ENCODE results near the gene CYP26C1. TPM values are rescaled to one million over a fixed set of nuclear protein-coding genes. Genes with fewer than 3 reads are reported as not detected.

The CYP26C1 gene
- total RNA-seq, 4 donors from 2014 or later = under 0.01 to 0.39 (median under 0.01) TPM; not detected in 1

GRCh38 chr10:93073539-93074146 lies 13.0 kb downstream of the CYP26C1 start, which contains the start of gene CYP26A1:
Gene CYP26A1, plus strand, starts transcription at chr10:93073893. Its CDS starts 42 bp downstream, at chr10:93073935.
- Histone ChIP-seq H3K27me3 (peaks cover 10 to 87% (median 39%) of the 10 kb centered on the region in 4 donors), H3K4me3 (peak within 1 kb of the TSS; percentile 40 to 52 (median 46)), H3K27ac (replicated peaks in 1 of 4) (no peak within 1 kb of the TSS), H3K9me3 (no peaks in the 10 kb centered on the region), H3K4me1 (peaks cover 35 to 49% (median 46%) of the 10 kb centered on the region in 4 donors), H3K36me3 (no peaks in the 10 kb centered on the region)
- intact Hi-C loops (cut with DNase I) = no loop called here
- 1% methylated on average over 50 of the region's 52 CpGs for WGBS
- DNase-seq (ENCODE audit: extremely low spot score) = peak; percentile 55
- TF ChIP-seq POLR2AphosphoS5 (IDR thresholded peaks at IDR 0.05) (no peak), POLR2A (IDR thresholded peaks at IDR 0.05; ENCODE audit: low read depth) (no peak), CTCF (IDR thresholded peaks at IDR 0.05) (no peak)

GRCh38 chr10:93074147-93074596 lies 13.6 kb downstream of the CYP26C1 start:
- Histone ChIP-seq H3K9me3 (no peaks in the 10 kb centered on the region), H3K36me3 (no peaks in the 10 kb centered on the region), H3K4me3 (peak overlapping the region; percentile 40 to 52 (median 46)), H3K27ac (replicated peaks in 1 of 4) (no peak overlapping the region), H3K27me3 (peaks cover 10 to 87% (median 36%) of the 10 kb centered on the region in 4 donors), H3K4me1 (peaks cover 35 to 45% (median 42%) of the 10 kb centered on the region in 4 donors)
- 2% methylated on average over 36 of the region's 40 CpGs for WGBS
- TF ChIP-seq POLR2A (IDR thresholded peaks at IDR 0.05; ENCODE audit: low read depth) = no peak
- no peak for TF ChIP-seq POLR2AphosphoS5 (IDR thresholded peaks at IDR 0.05)
- no peak for TF ChIP-seq CTCF (IDR thresholded peaks at IDR 0.05)
- no peak for TF ChIP-seq EP300 (IDR thresholded peaks at IDR 0.05)
- intact Hi-C loops (cut with DNase I) = no loop called here
- DNase-seq (ENCODE audit: extremely low spot score) = peak; percentile 82

- TF ChIP-seq CTCF (IDR thresholded peaks at IDR 0.05) = no peak
- no peak for TF ChIP-seq POLR2A (IDR thresholded peaks at IDR 0.05; ENCODE audit: low read depth)
- no peak for TF ChIP-seq POLR2AphosphoS5 (IDR thresholded peaks at IDR 0.05)
- no peak for TF ChIP-seq EP300 (IDR thresholded peaks at IDR 0.05)
- WGBS = 3% methylated on average over 62 of the region's 67 CpGs
- intact Hi-C loops (cut with DNase I) = no loop called here
- Histone ChIP-seq H3K36me3 (no peaks in the 10 kb centered on the region), H3K27ac (replicated peaks in 1 of 4) (no peak overlapping the region), H3K27me3 (peaks cover 10 to 87% (median 33%) of the 10 kb centered on the region in 4 donors), H3K4me3 (peak overlapping the region in 3 of 4 donors; percentile 46 to 52 (median 46)), H3K9me3 (no peaks in the 10 kb centered on the region), H3K4me1 (peaks cover 35 to 45% (median 42%) of the 10 kb centered on the region in 4 donors)
- DNase-seq (ENCODE audit: extremely low spot score) = peak; percentile 75
These were observed 14.2 kb downstream of the CYP26C1 start for GRCh38 chr10:93074597-93075368.

- peak overlapping the region in 1 of 4 donors; percentile 46 for H3K4me3 ChIP-seq
- intact Hi-C loops (cut with DNase I) = no loop called here
- H3K9me3 ChIP-seq = no peaks in the 10 kb centered on the region
- H3K27me3 ChIP-seq = peaks cover 10 to 84% (median 33%) of the 10 kb centered on the region in 4 donors
- no peak for TF ChIP-seq POLR2AphosphoS5 (IDR thresholded peaks at IDR 0.05)
- TF ChIP-seq CTCF (IDR thresholded peaks at IDR 0.05) = no peak
- TF ChIP-seq POLR2A (IDR thresholded peaks at IDR 0.05; ENCODE audit: low read depth) = no peak
- TF ChIP-seq EP300 (IDR thresholded peaks at IDR 0.05) = no peak
- H3K36me3 ChIP-seq = no peaks in the 10 kb centered on the region
- H3K27ac ChIP-seq (replicated peaks in 1 of 4) = no peak overlapping the region
- 30% methylated on average over 25 of the region's 25 CpGs for whole genome bisulfite sequencing
- peaks cover 35 to 51% (median 46%) of the 10 kb centered on the region in 4 donors for H3K4me1 ChIP-seq
- peak; percentile 84 for DNase-seq (ENCODE audit: extremely low spot score)
These were observed 15.0 kb downstream of the CYP26C1 start for GRCh38 chr10:93075369-93076221.
